PC-9 (cell line): Measurements from ENCODE around the gene DEF6. TPM values are rescaled to one million over a fixed set of nuclear protein-coding genes. Genes with fewer than 3 reads are reported as not detected.

Source experiments
- BruUV-seq: library from RNA; stranded (reverse); fragments of 400-500 nt; replicated peaks from 2 replicates; lab custom pipeline; 2021; lab: Mats Ljungman, UMichigan
- CTCF ChIA-PET: fragments of 300-600 bp; sonication (Branson Sonifier 250); formaldehyde crosslinking; loops from one replicate; lab custom pipeline; 2022; ENCODE audit warnings: antibody characterized with exemption; lab: Charles Lee
- POLR2A ChIA-PET: fragments of 300-600 bp; sonication (Branson Sonifier 250); formaldehyde crosslinking; loops from one replicate; lab custom pipeline; 2022; ENCODE audit warnings: antibody characterized with exemption; ENCODE audit not compliant: unreplicated experiment; lab: Charles Lee
- DNase-seq, 2 experiments: peaks; one replicate each; pipeline versions ENCODE4 v3.0.0 to v3.0.0-alpha.2; 2015 to 2022; ENCODE audit warnings: mixed read lengths in 1 of 2
- H2AFZ ChIP-seq: fragments of 200-600 bp; sonication (generic); 2 replicates; pipeline ENCODE4 v1.8.1; 2017; ENCODE audit warnings: antibody characterized with exemption
- H3F3A ChIP-seq: fragments of 200-600 bp; sonication (generic); 2 replicates; pipeline ENCODE4 v1.8.1; 2017; ENCODE audit warnings: antibody characterized with exemption, mild to moderate bottlenecking, low read depth; ENCODE audit not compliant: insufficient read depth
- H3K27ac ChIP-seq: fragments of 200-600 bp; sonication (generic); 2 replicates; pipeline ENCODE4 v1.6.1; 2016; ENCODE audit warnings: mixed run types
- H3K27me3 ChIP-seq: fragments of 200-600 bp; sonication (generic); 2 replicates; pipeline ENCODE4 v1.6.1; 2016; ENCODE audit warnings: low read depth, mixed run types; ENCODE audit not compliant: insufficient read depth
- H3K36me3 ChIP-seq: fragments of 200-600 bp; sonication (generic); 2 replicates; pipeline ENCODE4 v1.6.1; 2016; ENCODE audit warnings: low read depth, mixed run types
- H3K4me1 ChIP-seq: fragments of 200-600 bp; sonication (generic); replicated peaks from 2 replicates; pipeline ENCODE4 v1.6.1; 2016; ENCODE audit warnings: mixed run types; ENCODE audit not compliant: insufficient read depth
- H3K4me2 ChIP-seq: fragments of 200-600 bp; sonication (generic); 2 replicates; pipeline ENCODE4 v1.6.1; 2017; ENCODE audit warnings: mixed run types
- H3K4me3 ChIP-seq: fragments of 200-600 bp; sonication (generic); 2 replicates; pipeline ENCODE4 v1.6.1; 2016; ENCODE audit warnings: mixed run types
- H3K79me2 ChIP-seq: fragments of 200-600 bp; sonication (generic); 2 replicates; pipeline ENCODE4 v1.6.1; 2017; ENCODE audit warnings: low read depth, mixed run types
- H3K9me2 ChIP-seq: fragments of 200-600 bp; sonication (generic); 2 replicates; pipeline ENCODE4 v1.8.1; 2017; ENCODE audit warnings: mild to moderate bottlenecking; ENCODE audit not compliant: insufficient read depth
- H3K9me3 ChIP-seq: fragments of 200-600 bp; sonication (generic); 2 replicates; pipeline ENCODE4 v1.8.1; 2016; ENCODE audit warnings: low read depth; ENCODE audit not compliant: insufficient read depth
- H4K20me1 ChIP-seq: fragments of 200-600 bp; sonication (generic); 2 replicates; pipeline ENCODE4 v1.8.1; 2017; ENCODE audit not compliant: insufficient read depth
- EZH2 ChIP-seq: fragments of 200-600 bp; sonication (generic); IDR thresholded peaks from 2 replicates; pipeline ENCODE4 v1.8.0; 2017; ENCODE audit warnings: antibody characterized with exemption, low read depth
- intact Hi-C: fragments of 100-400 bp; cut with micrococcal nuclease; formaldehyde crosslinking; loops from one replicate; pipeline ENCODE4 v1.10.0; 2022; ENCODE audit not compliant: unreplicated experiment
- total RNA-seq: library from RNA; stranded (reverse); gene quantifications from 2 replicates; pipeline ENCODE4 v1.2.3, GENCODE V29; 2021
- TF ChIP-seq, protein P1 (sequence below): fragments of 200-600 bp; sonication (generic); conservative IDR thresholded peaks from 2 replicates; pipeline ENCODE4 v1.6.1; 2017; ENCODE audit warnings: mixed run types, antibody characterized with exemption, mild to moderate bottlenecking, moderate library complexity

The DEF6 gene
- total RNA-seq, 1 experiment from 2014 or later = 19.6 TPM

DNA sequence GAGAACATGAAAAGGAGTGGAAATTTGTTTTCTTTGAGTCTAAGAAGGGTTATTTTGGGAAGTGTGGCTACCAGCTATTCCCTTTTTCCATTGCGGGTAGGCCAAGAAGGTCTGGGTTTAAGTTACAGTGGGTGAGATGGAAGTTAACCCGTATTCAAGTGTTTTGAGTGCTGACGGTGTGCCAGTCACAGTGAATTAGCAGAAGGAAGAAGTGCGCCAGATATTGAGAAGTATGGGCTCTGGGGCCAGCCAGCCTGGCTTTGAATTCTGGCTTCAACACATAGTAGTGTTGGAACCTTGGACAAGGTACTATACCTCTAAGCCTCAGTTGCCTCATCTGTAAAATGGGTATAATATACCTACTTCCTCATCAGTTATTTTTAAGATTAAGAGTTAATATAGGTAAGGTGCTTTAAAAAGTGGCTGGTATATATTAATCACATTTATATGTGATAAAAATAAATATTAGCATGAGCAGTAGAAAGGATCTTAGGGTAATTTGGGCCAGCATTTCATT is 21.8 kb upstream of the DEF6 start:
- CTCF ChIA-PET = no interaction called here
- no peaks in the 10 kb centered on the region for H3K27me3 ChIP-seq
- no peaks in the 10 kb centered on the region for H3K4me1 ChIP-seq
- POLR2A ChIA-PET = no interaction called here
- H3K4me3 ChIP-seq = no peak overlapping the region
- H3K27ac ChIP-seq = no peak overlapping the region
- no TSS peak for BruUV-seq
- H3K36me3 ChIP-seq = no peaks in the 10 kb centered on the region
- H3K4me2 ChIP-seq = no peak overlapping the region
- H2AFZ ChIP-seq = no peak overlapping the region
- no peaks in the 10 kb centered on the region for H4K20me1 ChIP-seq
- H3K9me2 ChIP-seq = no peaks in the 10 kb centered on the region
- TF ChIP-seq, protein P1, sequence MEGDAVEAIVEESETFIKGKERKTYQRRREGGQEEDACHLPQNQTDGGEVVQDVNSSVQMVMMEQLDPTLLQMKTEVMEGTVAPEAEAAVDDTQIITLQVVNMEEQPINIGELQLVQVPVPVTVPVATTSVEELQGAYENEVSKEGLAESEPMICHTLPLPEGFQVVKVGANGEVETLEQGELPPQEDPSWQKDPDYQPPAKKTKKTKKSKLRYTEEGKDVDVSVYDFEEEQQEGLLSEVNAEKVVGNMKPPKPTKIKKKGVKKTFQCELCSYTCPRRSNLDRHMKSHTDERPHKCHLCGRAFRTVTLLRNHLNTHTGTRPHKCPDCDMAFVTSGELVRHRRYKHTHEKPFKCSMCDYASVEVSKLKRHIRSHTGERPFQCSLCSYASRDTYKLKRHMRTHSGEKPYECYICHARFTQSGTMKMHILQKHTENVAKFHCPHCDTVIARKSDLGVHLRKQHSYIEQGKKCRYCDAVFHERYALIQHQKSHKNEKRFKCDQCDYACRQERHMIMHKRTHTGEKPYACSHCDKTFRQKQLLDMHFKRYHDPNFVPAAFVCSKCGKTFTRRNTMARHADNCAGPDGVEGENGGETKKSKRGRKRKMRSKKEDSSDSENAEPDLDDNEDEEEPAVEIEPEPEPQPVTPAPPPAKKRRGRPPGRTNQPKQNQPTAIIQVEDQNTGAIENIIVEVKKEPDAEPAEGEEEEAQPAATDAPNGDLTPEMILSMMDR = no peak
- TF ChIP-seq EZH2 = no peak
- DNase-seq = no peak
- no peaks in the 10 kb centered on the region for H3K79me2 ChIP-seq
- intact Hi-C loops = no loop called here
- H3K9me3 ChIP-seq = no peaks in the 10 kb centered on the region
- H3F3A ChIP-seq = 0 out of 2 replicates have a peak, but pooled peaks cover 6% of the 10 kb centered on the region

- Histone ChIP-seq H3K36me3 (peaks cover 4% of the 10 kb centered on the region; the same call in 1 of the 2 replicates), H3K4me1 (no peaks in the 10 kb centered on the region), H2AFZ (no peak overlapping the region), H3K4me3 (no peak overlapping the region), H3K27me3 (no peaks in the 10 kb centered on the region), H3K4me2 (no peak overlapping the region), H3K9me3 (no peaks in the 10 kb centered on the region), H3K27ac (no peak overlapping the region), H3F3A (0 out of 2 replicates have a peak, but pooled peaks cover 6% of the 10 kb centered on the region), H4K20me1 (no peaks in the 10 kb centered on the region), H3K79me2 (no peaks in the 10 kb centered on the region), H3K9me2 (no peaks in the 10 kb centered on the region)
- intact Hi-C loops = no loop called here
- ChIA-PET POLR2A (no interaction called here), CTCF (no interaction called here)
- DNase-seq = no peak
- no TSS peak for BruUV-seq
- no peak for TF ChIP-seq EZH2
- TF ChIP-seq, protein P1 = no peak
Measured at GRCh38 chr6:35278708-35279107, 18.9 kb upstream of the DEF6 start.

DNA sequence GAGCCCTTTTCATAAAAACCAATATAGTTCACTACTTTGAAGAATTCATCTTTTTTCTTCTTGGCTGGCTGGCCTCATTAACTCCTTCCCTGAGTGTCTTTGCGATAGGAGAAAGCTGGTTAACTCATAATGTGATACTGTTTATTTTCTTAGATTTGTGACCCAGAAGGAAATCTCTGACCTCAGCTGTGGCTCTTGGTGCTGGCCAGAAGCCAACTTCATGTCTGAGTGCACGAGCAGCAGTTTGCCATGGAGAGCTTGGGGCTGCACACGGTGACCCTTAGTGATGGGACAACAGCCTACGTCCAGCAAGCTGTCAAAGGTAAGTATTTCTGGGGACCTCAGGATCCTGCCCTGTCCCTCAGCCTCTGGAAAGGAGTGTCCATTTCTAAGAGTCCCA is 16.7 kb upstream of the DEF6 start:
- no peaks in the 10 kb centered on the region for H4K20me1 ChIP-seq

More for the DNA sequence above, 16.7 kb upstream of the DEF6 start:
- H3K27ac ChIP-seq = no peak overlapping the region
- no peak overlapping the region for H3K4me3 ChIP-seq
- intact Hi-C loops = no loop called here
- BruUV-seq = no TSS peak
- no peaks in the 10 kb centered on the region for H3K4me1 ChIP-seq
- no peak overlapping the region for H3K4me2 ChIP-seq
- ChIA-PET POLR2A (no interaction called here), CTCF (no interaction called here)
- no peaks in the 10 kb centered on the region for H3K27me3 ChIP-seq
- H3K79me2 ChIP-seq = no peaks in the 10 kb centered on the region
- no peaks in the 10 kb centered on the region for H3F3A ChIP-seq
- no peak for DNase-seq
- no peaks in the 10 kb centered on the region for H3K9me3 ChIP-seq
- no peak overlapping the region for H2AFZ ChIP-seq
- H3K36me3 ChIP-seq = peaks cover 4% of the 10 kb centered on the region; the same call in 1 of the 2 replicates
- TF ChIP-seq, protein P1 = no peak
- no peak for TF ChIP-seq EZH2
- H3K9me2 ChIP-seq = no peaks in the 10 kb centered on the region
